ENCODE data around the gene ELMOD1.

GRCh38 chr11:107707807-107708206, 116.9 kb downstream of the ELMOD1 start:
- TF ChIP-seq CTCF (conservative IDR thresholded peaks at IDR 0.05 in 1 of 2, IDR thresholded peaks at IDR 0.05 in 1 of 2; ENCODE audit: extremely low read depth in 1 of 2, insufficient read depth in 1 of 2, low read depth in 1 of 2, low read length in 2 of 2) (no peak), EZH2 (IDR thresholded peaks at IDR 0.05; ENCODE audit: borderline replicate concordance, low read length) (no peak)
